Neural cell (in vitro differentiated cells): Measurements from ENCODE around the gene SMCO4. TPM values are rescaled to one million over a fixed set of nuclear protein-coding genes. Genes with fewer than 3 reads are reported as not detected.

Experiments used
- H2AFZ ChIP-seq: fragments of 200-600, 300-800 bp; sonication (generic), shearing (Covaris generic); 2 replicates; pipeline ENCODE4 v1.6.0; 2014; ENCODE audit warnings: low read depth, mild to moderate bottlenecking, antibody characterized with exemption, low read length, moderate library complexity
- H3F3A ChIP-seq: fragments of 200-600 bp; shearing (Covaris generic); 2 replicates; pipeline ENCODE4 v1.6.1; 2016; ENCODE audit warnings: mild to moderate bottlenecking, moderate library complexity, mixed read lengths, antibody characterized with exemption, low read length; ENCODE audit not compliant: insufficient read depth, poor library complexity, severe bottlenecking
- H3K27ac ChIP-seq: fragments of 200-600, 300-800 bp; sonication (generic), shearing (Covaris generic); 2 replicates; pipeline ENCODE4 v1.5.1; 2014; ENCODE audit warnings: mild to moderate bottlenecking, low read length, moderate library complexity
- H3K27me3 ChIP-seq: fragments of 300-800, 200-600 bp; sonication (generic), shearing (Covaris generic); 2 replicates; pipeline ENCODE4 v1.6.0; 2014; ENCODE audit warnings: mild to moderate bottlenecking, low read depth, low read length, moderate library complexity; ENCODE audit not compliant: insufficient read depth
- H3K36me3 ChIP-seq: fragments of 300-800, 200-600 bp; sonication (generic), shearing (Covaris generic); 2 replicates; pipeline ENCODE4 v1.5.1; 2014; ENCODE audit warnings: mild to moderate bottlenecking, antibody characterized with exemption, low read length, moderate library complexity; ENCODE audit not compliant: insufficient read depth
- H3K4me2 ChIP-seq: fragments of 300-800, 200-600 bp; sonication (generic), shearing (Covaris generic); 2 replicates; pipeline ENCODE4 v1.6.0; 2014; ENCODE audit warnings: mild to moderate bottlenecking, low read length
- H3K4me3 ChIP-seq: fragments of 300-800, 200-600 bp; sonication (generic), shearing (Covaris generic); 2 replicates; pipeline ENCODE4 v1.5.1; 2014; ENCODE audit warnings: mild to moderate bottlenecking, low read length, moderate library complexity
- H3K79me2 ChIP-seq: fragments of 200-600 bp; shearing (Covaris generic); replicated peaks from 2 replicates; pipeline ENCODE4 v1.6.0; 2014; ENCODE audit warnings: mild to moderate bottlenecking, low read length, moderate library complexity; ENCODE audit not compliant: insufficient read depth
- H3K9ac ChIP-seq: fragments of 300-800, 200-600 bp; sonication (generic), shearing (Covaris generic); 2 replicates; pipeline ENCODE4 v1.6.1; 2016; ENCODE audit warnings: mild to moderate bottlenecking, low read length, mixed read lengths
- H3K9me2 ChIP-seq: fragments of 200-600 bp; shearing (Covaris generic); 2 replicates; pipeline ENCODE4 v1.6.1; 2016; ENCODE audit warnings: mild to moderate bottlenecking, low read length, mixed read lengths; ENCODE audit not compliant: insufficient read depth
- H3K9me3 ChIP-seq: fragments of 200-600, 300-800 bp; sonication (generic), shearing (Covaris generic); 2 replicates; pipeline ENCODE4 v1.6.1; 2016; ENCODE audit warnings: mild to moderate bottlenecking, mixed run types, low read length, moderate library complexity, mixed read lengths
- H4K20me1 ChIP-seq: fragments of 200-600 bp; shearing (Covaris generic); 2 replicates; pipeline ENCODE4 v1.6.1; 2016; ENCODE audit warnings: mild to moderate bottlenecking, mixed run types; ENCODE audit not compliant: insufficient read depth
- EP300 ChIP-seq: fragments of 450-650 bp; conservative IDR thresholded peaks from 2 replicates; pipeline ENCODE4 v1.6.1; 2014; ENCODE audit warnings: antibody characterized with exemption, mild to moderate bottlenecking, moderate library complexity; ENCODE audit not compliant: poor library complexity, severe bottlenecking
- EZH2 ChIP-seq: fragments of 200-600, 300-800 bp; shearing (Covaris generic), sonication (generic); IDR thresholded peaks from 2 replicates; pipeline ENCODE4 v1.6.1; 2014; ENCODE audit warnings: antibody characterized with exemption, low read length, borderline replicate concordance, mild to moderate bottlenecking; ENCODE audit not compliant: insufficient read depth, poor library complexity, severe bottlenecking
- MXI1 ChIP-seq: fragments of 450-650 bp; conservative IDR thresholded peaks from 2 replicates; pipeline ENCODE4 v1.6.1; 2014; ENCODE audit warnings: antibody characterized with exemption, mild to moderate bottlenecking; ENCODE audit not compliant: poor library complexity, severe bottlenecking
- POLR2AphosphoS5 ChIP-seq: IDR thresholded peaks from 2 replicates; pipeline ENCODE4 v1.6.1; 2012
- RAD21 ChIP-seq: fragments of 450-650 bp; conservative IDR thresholded peaks from 2 replicates; pipeline ENCODE4 v1.6.1; 2014; ENCODE audit warnings: antibody characterized with exemption, mild to moderate bottlenecking, moderate library complexity
- SMC3 ChIP-seq: fragments of 450-650 bp; conservative IDR thresholded peaks from 2 replicates; pipeline ENCODE4 v1.6.1; 2014; ENCODE audit warnings: antibody characterized with exemption, mild to moderate bottlenecking, moderate library complexity; ENCODE audit not compliant: poor library complexity
- TAF1 ChIP-seq: IDR thresholded peaks from 2 replicates; pipeline ENCODE4 v1.6.1; 2012; ENCODE audit warnings: low read depth
- polyA plus RNA-seq: library from polyadenylated mRNA; depleted of rRNA; stranded (reverse); fragments of >200 nt; gene quantifications from 2 replicates; pipeline ENCODE4 v1.2.3, GENCODE V29; 2014
- TF ChIP-seq, protein P1 (sequence below): fragments of 450-650 bp; IDR thresholded peaks from 2 replicates; pipeline ENCODE4 v1.5.1; 2014; ENCODE audit warnings: antibody characterized with exemption, mild to moderate bottlenecking, moderate library complexity; ENCODE audit not compliant: poor library complexity, severe bottlenecking
- TF ChIP-seq, protein P2 (sequence below): IDR thresholded peaks from 2 replicates; pipeline ENCODE4 v1.6.1; 2012; ENCODE audit warnings: borderline replicate concordance

The SMCO4 gene
- polyA plus RNA-seq, 1 donor from 2014 or later, result 10.0 TPM

DNA sequence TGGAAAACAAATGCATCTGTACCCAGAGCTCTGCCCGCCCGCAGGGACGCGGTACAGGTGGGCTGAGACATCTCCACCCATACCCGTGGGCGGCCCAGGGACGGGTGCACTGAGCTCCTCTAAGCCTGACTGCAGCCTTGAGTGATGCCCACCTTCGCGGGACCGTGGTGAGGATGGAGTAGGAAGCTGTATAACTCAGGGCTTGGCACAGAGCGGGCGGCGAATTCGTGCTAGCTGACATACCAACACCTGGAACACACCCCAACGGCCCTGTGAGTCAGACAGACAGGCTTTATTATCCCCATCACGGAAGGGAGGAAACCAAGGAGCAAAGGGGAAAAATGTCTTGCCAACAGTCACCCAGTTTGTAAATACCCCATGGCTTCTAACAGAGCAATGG is 61.9 kb downstream of the SMCO4 start:
- no peak overlapping the region for H3K9ac ChIP-seq
- H3K79me2 ChIP-seq, result no peaks in the 10 kb centered on the region
- peaks cover 6% of the 10 kb centered on the region for H3F3A ChIP-seq
- no peak overlapping the region for H3K4me2 ChIP-seq
- no peaks in the 10 kb centered on the region for H3K9me2 ChIP-seq
- no peaks in the 10 kb centered on the region for H3K9me3 ChIP-seq
- no peak overlapping the region for H3K27ac ChIP-seq
- TF ChIP-seq EP300 (no peak), MXI1 (no peak), RAD21 (no peak), POLR2AphosphoS5 (no peak), TAF1 (no peak), EZH2 (no peak), SMC3 (no peak)
- TF ChIP-seq, protein P1, sequence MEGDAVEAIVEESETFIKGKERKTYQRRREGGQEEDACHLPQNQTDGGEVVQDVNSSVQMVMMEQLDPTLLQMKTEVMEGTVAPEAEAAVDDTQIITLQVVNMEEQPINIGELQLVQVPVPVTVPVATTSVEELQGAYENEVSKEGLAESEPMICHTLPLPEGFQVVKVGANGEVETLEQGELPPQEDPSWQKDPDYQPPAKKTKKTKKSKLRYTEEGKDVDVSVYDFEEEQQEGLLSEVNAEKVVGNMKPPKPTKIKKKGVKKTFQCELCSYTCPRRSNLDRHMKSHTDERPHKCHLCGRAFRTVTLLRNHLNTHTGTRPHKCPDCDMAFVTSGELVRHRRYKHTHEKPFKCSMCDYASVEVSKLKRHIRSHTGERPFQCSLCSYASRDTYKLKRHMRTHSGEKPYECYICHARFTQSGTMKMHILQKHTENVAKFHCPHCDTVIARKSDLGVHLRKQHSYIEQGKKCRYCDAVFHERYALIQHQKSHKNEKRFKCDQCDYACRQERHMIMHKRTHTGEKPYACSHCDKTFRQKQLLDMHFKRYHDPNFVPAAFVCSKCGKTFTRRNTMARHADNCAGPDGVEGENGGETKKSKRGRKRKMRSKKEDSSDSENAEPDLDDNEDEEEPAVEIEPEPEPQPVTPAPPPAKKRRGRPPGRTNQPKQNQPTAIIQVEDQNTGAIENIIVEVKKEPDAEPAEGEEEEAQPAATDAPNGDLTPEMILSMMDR, result no peak
- TF ChIP-seq, protein P2, sequence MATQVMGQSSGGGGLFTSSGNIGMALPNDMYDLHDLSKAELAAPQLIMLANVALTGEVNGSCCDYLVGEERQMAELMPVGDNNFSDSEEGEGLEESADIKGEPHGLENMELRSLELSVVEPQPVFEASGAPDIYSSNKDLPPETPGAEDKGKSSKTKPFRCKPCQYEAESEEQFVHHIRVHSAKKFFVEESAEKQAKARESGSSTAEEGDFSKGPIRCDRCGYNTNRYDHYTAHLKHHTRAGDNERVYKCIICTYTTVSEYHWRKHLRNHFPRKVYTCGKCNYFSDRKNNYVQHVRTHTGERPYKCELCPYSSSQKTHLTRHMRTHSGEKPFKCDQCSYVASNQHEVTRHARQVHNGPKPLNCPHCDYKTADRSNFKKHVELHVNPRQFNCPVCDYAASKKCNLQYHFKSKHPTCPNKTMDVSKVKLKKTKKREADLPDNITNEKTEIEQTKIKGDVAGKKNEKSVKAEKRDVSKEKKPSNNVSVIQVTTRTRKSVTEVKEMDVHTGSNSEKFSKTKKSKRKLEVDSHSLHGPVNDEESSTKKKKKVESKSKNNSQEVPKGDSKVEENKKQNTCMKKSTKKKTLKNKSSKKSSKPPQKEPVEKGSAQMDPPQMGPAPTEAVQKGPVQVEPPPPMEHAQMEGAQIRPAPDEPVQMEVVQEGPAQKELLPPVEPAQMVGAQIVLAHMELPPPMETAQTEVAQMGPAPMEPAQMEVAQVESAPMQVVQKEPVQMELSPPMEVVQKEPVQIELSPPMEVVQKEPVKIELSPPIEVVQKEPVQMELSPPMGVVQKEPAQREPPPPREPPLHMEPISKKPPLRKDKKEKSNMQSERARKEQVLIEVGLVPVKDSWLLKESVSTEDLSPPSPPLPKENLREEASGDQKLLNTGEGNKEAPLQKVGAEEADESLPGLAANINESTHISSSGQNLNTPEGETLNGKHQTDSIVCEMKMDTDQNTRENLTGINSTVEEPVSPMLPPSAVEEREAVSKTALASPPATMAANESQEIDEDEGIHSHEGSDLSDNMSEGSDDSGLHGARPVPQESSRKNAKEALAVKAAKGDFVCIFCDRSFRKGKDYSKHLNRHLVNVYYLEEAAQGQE, result no peak
- no peaks in the 10 kb centered on the region for H4K20me1 ChIP-seq
- no peaks in the 10 kb centered on the region for H3K36me3 ChIP-seq
- no peaks in the 10 kb centered on the region for H3K27me3 ChIP-seq
- no peak overlapping the region for H3K4me3 ChIP-seq
- H2AFZ ChIP-seq, result no peak overlapping the region

DNA sequence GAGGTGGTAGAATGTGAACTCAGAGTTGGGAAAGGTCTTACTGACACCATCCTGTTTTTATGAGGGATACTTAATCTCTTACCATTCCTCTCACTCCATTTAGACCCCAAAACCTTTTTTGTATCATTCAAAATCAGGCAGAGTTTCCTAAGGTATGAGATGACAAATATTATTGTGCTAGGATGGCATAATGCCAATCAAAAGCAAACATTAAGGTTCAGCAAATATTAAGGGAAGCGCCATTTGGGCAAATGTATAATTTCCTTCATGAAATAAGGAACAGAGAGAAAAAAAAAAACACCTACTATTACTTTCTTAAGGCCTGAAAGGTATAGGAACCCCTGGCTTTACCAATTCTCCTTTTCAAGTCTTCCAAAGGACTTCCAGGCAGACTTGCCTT is 62.4 kb downstream of the SMCO4 start:
- no peaks in the 10 kb centered on the region for H3K27me3 ChIP-seq
- H2AFZ ChIP-seq, result no peak overlapping the region
- no peaks in the 10 kb centered on the region for H3K79me2 ChIP-seq
- H3K9ac ChIP-seq, result no peak overlapping the region
- no peak for TF ChIP-seq RAD21
- TF ChIP-seq EZH2, result no peak
- TF ChIP-seq EP300, result no peak
- no peak for TF ChIP-seq POLR2AphosphoS5
- TF ChIP-seq, protein P1, result no peak
- TF ChIP-seq, protein P2, result no peak
- no peak for TF ChIP-seq MXI1
- no peak for TF ChIP-seq TAF1
- no peak for TF ChIP-seq SMC3
- H3K27ac ChIP-seq, result no peak overlapping the region
- peaks cover 6% of the 10 kb centered on the region for H3F3A ChIP-seq
- H3K9me2 ChIP-seq, result no peaks in the 10 kb centered on the region
- no peaks in the 10 kb centered on the region for H4K20me1 ChIP-seq
- H3K9me3 ChIP-seq, result no peaks in the 10 kb centered on the region
- no peaks in the 10 kb centered on the region for H3K36me3 ChIP-seq
- H3K4me2 ChIP-seq, result no peak overlapping the region
- H3K4me3 ChIP-seq, result no peak overlapping the region
